Breast epithelium (tissue), 4 donors: ENCODE data around the gene VAMP1. TPM values are rescaled to one million over a fixed set of nuclear protein-coding genes. Genes with fewer than 3 reads are reported as not detected.

Experiments
- DNase-seq, 2 donors: peaks; one replicate each; pipeline ENCODE4 v3.0.0-alpha.2; 2019; ENCODE audit warnings: low spot score in 2 of 2
- H3K27ac ChIP-seq, 2 donors: fragments of 200-600 bp; sonication (generic) in 1 of 2; one replicate each; pipeline ENCODE4 v1.5.1; 2016 to 2019; ENCODE audit warnings: mild to moderate bottlenecking in 1 of 2
- H3K27me3 ChIP-seq, 2 donors: fragments of 200-600 bp; sonication (generic) in 1 of 2; one replicate each; pipeline versions ENCODE4 v1.5.1 to v1.6.0; 2017 to 2019; ENCODE audit warnings: control low read depth in 1 of 2, mild to moderate bottlenecking in 1 of 2
- H3K36me3 ChIP-seq: fragments of 200-600 bp; one replicate; pipeline ENCODE4 v1.5.1; 2019
- H3K4me1 ChIP-seq, 2 donors: fragments of 200-600 bp; sonication (generic); one replicate each; pipeline ENCODE4 v1.5.1; 2016 to 2019; ENCODE audit warnings: control low read depth in 1 of 2
- H3K4me3 ChIP-seq, 3 donors: fragments of 200-600 bp; sonication (generic); 1 replicate in 2 of 3; 2 replicates in 1 of 3; pipeline ENCODE4 v1.5.1; 2016 to 2019; ENCODE audit warnings: mild to moderate bottlenecking in 3 of 3, moderate library complexity in 2 of 3
- H3K9me3 ChIP-seq, 2 donors: fragments of 200-600 bp; sonication (generic) in 1 of 2; one replicate each; pipeline ENCODE4 v1.5.1; 2016 to 2019; ENCODE audit warnings: control low read depth in 1 of 2
- POLR2A ChIP-seq: fragments of 450-650 bp; IDR thresholded peaks from one replicate; pipeline ENCODE4 v1.6.1; 2016; ENCODE audit warnings: antibody characterized with exemption, mild to moderate bottlenecking, moderate library complexity
- POLR2AphosphoS5 ChIP-seq, 3 donors: sonication (generic); formaldehyde crosslinking; IDR thresholded peaks; one replicate each; pipeline ENCODE4 v1.6.1; 2017; ENCODE audit warnings: antibody characterized with exemption in 3 of 3
- intact Hi-C: fragments of 100-400 bp; cut with DNase I; formaldehyde crosslinking; loops from one replicate; pipeline ENCODE4 v1.15.1; 2023; ENCODE audit warnings: low total_unique reads
- total RNA-seq, 3 donors: library from RNA; depleted of rRNA; stranded (reverse); fragments of >200 nt; gene quantifications; one replicate each; pipeline ENCODE4 v1.1.0, GENCODE V29; 2016
- TF ChIP-seq, protein P1 (sequence below), 3 donors: fragments of 450-650 bp; IDR thresholded peaks; one replicate each; pipeline ENCODE4 v1.5.1; 2016 to 2017; ENCODE audit warnings: antibody characterized with exemption in 3 of 3, mild to moderate bottlenecking in 3 of 3, moderate library complexity in 3 of 3

VAMP1 gene
- total RNA-seq, 3 donors from 2014 or later = 8.2 to 12.5 (median 11.1) TPM

DNA sequence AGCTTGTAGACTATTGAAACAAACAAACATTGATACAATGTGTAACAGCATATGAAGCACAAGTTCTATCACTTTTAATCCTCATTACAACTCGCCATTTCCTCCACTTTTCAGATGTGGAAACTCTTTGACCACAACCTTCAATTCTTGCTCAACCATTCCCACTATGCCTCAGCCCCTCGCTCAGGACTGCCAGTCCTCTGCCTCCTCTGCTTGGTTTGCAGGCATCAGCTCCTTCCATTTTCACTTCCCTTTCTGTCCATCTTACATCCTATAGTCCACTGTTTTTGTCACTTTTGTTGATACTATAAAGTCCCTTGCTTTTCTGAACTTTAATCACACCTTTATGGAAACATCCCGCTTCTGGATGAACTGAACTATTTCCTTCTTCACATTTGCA is 53.9 kb downstream of the VAMP1 start:
- Histone ChIP-seq H3K4me3 (no peak overlapping the region), H3K4me1 (no peaks in the 10 kb centered on the region), H3K36me3 (no peaks in the 10 kb centered on the region), H3K9me3 (no peaks in the 10 kb centered on the region), H3K27ac (no peak overlapping the region), H3K27me3 (no peaks in the 10 kb centered on the region)
- DNase-seq = no peak
- TF ChIP-seq POLR2A (no peak), POLR2AphosphoS5 (IDR thresholded peaks at IDR 0.05) (no peak)
- TF ChIP-seq, protein P1, sequence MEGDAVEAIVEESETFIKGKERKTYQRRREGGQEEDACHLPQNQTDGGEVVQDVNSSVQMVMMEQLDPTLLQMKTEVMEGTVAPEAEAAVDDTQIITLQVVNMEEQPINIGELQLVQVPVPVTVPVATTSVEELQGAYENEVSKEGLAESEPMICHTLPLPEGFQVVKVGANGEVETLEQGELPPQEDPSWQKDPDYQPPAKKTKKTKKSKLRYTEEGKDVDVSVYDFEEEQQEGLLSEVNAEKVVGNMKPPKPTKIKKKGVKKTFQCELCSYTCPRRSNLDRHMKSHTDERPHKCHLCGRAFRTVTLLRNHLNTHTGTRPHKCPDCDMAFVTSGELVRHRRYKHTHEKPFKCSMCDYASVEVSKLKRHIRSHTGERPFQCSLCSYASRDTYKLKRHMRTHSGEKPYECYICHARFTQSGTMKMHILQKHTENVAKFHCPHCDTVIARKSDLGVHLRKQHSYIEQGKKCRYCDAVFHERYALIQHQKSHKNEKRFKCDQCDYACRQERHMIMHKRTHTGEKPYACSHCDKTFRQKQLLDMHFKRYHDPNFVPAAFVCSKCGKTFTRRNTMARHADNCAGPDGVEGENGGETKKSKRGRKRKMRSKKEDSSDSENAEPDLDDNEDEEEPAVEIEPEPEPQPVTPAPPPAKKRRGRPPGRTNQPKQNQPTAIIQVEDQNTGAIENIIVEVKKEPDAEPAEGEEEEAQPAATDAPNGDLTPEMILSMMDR (IDR thresholded peaks at IDR 0.05) = no peak
- intact Hi-C loops = no loop called here

Other genes starting within 250 kb of the VAMP1 start
- gene PLEKHG6, start 160.0 kb downstream of the VAMP1 start, total RNA-seq = 10 to 100 TPM; 11.9 to 43.6 (median 42.4) TPM
- gene TNFRSF1A, start 128.6 kb downstream of the VAMP1 start, total RNA-seq = 100 to 1,000 TPM; 232 to 256 (median 238) TPM
- 100 to 1,000 TPM in 1 of 3 donors, 10 to 100 TPM in 1, 1 to 10 TPM in 1; 1.3 to 175 (median 93.7) TPM for gene SCNN1A, start 95.1 kb downstream of the VAMP1 start, total RNA-seq
- gene LTBR, start 86.5 kb downstream of the VAMP1 start, total RNA-seq = 100 to 1,000 TPM in 2 of 3 donors, 10 to 100 TPM in 1; 90.1 to 115 (median 108) TPM
- 1 to 10 TPM in 2 of 3 donors, under 1 TPM in 1; 0.64 to 4.3 (median 2.6) TPM for gene CD27, start 25.7 kb downstream of the VAMP1 start, total RNA-seq
- 10 to 100 TPM; 16.5 to 24.6 (median 22.9) TPM for gene TAPBPL, start 18.6 kb downstream of the VAMP1 start, total RNA-seq
- 10 to 100 TPM; 58.5 to 72.1 (median 62.4) TPM for gene MRPL51, start 22.6 kb upstream of the VAMP1 start, total RNA-seq
- gene NCAPD2, start 23.4 kb upstream of the VAMP1 start, total RNA-seq = 10 to 100 TPM; 21.6 to 66.7 (median 53.9) TPM
- 1,000 to 10,000 TPM; 1,134 to 1,818 (median 1,628) TPM for gene GAPDH, start 63.8 kb upstream of the VAMP1 start, total RNA-seq
- 10 to 100 TPM in 2 of 3 donors, 1 to 10 TPM in 1; 7.2 to 22.4 (median 15.7) TPM for gene IFFO1, start 85.4 kb upstream of the VAMP1 start, total RNA-seq
- 10 to 100 TPM; 30.6 to 37.6 (median 31.5) TPM for gene NOP2, start 97.6 kb upstream of the VAMP1 start, total RNA-seq
- gene CHD4, start 136.7 kb upstream of the VAMP1 start, total RNA-seq = 100 to 1,000 TPM; 162 to 227 (median 203) TPM
- gene LPAR5, start 165.3 kb upstream of the VAMP1 start, total RNA-seq = 1 to 10 TPM in 2 of 3 donors, under 1 TPM in 1; 0.98 to 1.8 (median 1.8) TPM
- gene ACRBP, start 176.8 kb upstream of the VAMP1 start, total RNA-seq = 1 to 10 TPM in 1 of 3 donors, under 1 TPM in 2; 0.59 to 2.4 (median 0.66) TPM
- 10 to 100 TPM; 51.1 to 74.2 (median 56.3) TPM for gene ING4, start 192.4 kb upstream of the VAMP1 start, total RNA-seq
- gene ZNF384, start 218.7 kb upstream of the VAMP1 start, total RNA-seq = 10 to 100 TPM; 34.4 to 57.0 (median 49.5) TPM
- under 1 TPM in 2 of 3 donors, not detected in 1; 0.29 to 0.33 TPM for gene PIANP, start 230.1 kb upstream of the VAMP1 start, total RNA-seq